GM19397 (cell line): ENCODE data around the gene IPPK.

Experiments
- ATAC-seq: cut with Tn5 transposase; IDR thresholded peaks from one replicate; pipeline ENCODE4 v1.9.1; 2021; ENCODE audit warnings: mild to moderate bottlenecking, moderate library complexity; ENCODE audit not compliant: unreplicated experiment

The IPPK gene

DNA sequence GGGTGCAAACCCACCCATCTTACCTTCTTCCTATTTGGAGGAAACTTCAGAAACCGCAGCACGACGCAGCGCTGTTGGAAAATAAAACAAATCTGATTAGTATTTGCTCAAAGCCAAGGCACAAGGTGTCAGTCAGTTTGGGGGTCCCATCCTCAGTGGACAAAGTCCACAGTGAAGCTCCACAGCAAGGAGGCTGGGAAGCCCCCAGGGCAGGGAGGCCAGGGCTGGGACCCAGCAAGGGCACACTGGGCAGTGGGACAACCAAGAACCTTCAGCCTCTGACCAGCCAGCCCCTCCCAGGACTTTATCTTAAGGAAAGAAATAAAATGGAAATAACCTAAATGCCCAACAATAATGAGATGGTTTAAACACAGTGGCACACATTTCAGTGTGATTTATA, 11.3 kb downstream of the IPPK start:
- ATAC-seq, result no peak

DNA sequence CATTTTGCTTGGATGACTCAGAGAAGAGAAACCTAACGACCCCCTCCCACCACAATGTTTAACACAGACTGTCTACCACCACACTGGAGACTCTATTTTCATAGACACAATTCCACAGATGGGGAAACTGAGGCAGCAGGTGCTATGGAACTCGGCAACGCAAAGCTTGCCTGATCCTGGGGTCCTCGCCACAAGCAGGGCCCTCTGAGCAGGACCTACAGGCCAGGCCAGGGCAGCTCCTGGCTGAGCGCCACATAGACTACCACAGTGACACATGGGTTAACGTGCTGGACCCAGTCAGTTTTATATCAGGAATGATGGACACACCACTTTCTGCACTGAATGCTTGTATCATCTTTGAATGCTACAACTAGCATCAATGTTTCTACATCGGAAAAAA, 11.8 kb downstream of the IPPK start:
- no peak for ATAC-seq

DNA sequence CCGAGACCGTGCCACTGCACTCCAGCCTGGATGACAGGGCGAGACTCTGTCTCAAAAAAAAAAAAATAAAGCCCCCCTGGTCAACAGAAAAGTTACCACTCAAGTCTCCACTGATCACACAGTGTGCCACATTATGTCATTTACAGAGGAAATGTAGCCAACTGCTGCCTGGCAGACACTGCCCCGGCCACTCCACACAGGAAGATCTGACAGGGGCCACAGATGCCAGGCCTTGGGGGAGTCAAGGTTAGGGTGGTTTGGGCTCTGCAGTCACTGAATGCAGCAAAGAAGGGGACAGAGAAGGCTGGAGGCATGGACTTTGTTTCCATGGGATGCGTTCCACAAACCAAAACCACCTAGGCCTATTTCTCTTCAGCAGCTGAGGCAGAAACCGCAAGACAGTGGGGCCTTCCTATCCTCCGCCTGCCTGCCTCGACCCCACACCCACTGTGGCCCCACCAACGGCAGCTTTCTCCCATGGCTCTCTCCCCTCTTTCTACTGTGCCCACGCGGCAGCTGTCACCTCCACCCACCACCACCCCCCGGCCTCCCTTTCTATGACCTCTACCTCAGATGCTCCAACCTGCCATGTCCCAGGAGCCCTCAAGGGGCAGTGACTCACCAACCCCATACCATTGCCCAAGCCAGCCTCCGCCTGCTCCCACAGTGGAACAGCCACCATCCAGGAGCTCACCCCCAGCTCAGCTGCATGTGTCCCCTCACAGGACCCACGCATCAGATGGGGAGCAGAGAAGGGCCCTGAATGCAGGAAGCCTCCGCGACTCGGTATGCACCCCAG, 12.4 kb downstream of the IPPK start:
- no peak for ATAC-seq

DNA sequence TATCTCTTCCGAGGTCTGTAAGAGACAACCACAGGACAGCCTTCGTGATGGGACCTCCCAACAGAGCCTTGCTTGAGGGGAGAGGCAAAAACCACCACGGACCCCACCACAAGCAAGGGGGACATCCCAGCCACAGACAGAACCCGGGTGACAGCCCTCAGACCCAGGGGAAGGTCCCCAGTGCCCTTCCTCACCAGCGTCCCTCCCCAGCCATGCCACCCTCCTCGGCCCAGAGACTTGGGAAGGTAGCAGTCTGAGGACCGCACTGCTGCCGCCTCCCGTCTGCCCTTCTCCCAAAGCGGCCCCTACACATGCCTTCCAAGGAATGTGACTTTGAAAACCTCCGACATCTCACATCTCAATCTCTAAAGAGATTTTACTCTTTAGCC, 13.4 kb downstream of the IPPK start:
- ATAC-seq, result no peak

- ATAC-seq, result no peak
Observed at GRCh38 chr9:92655896-92656536, 13.9 kb downstream of the IPPK start.

GRCh38 chr9:92655366-92655765, 14.6 kb downstream of the IPPK start:
- no peak for ATAC-seq

DNA sequence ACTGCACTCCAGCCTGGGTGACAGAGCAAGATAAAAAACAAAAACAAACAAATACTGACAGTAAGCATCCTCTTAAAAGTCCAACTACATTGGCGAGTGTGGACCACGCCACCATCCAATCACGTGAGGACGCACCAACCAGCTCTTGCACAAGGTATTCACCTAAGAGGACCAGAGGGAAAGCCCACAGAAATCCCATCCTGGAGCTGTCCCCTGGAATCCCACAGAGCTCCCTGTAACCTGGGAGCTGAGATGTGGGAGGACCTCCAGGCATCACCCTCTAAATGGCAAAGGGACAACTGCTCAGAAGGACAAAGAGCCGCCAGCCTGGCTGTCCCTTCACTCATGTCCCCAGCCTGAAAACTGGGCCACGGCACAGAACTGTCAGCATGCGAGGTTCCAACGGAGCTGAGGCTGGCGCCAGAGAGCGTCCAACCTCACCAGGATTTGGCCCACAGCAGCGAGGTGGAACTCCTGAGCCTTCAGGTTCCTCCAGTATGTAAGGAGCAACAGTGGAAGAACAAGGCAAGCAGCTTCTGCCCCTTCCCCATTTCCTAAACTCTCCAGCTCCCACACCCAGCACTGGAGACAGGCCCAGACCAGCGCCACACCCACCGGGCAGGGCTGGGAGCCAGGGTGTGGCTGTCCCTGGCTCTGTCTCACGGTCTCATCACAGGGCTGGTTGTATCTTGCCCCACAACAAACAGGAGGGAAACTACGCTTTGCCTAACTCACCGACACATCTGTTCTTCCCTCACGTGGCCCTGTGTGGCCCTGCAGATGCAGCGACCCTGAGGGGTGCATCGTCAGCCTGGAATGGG, 15.2 kb downstream of the IPPK start:
- no peak for ATAC-seq

DNA sequence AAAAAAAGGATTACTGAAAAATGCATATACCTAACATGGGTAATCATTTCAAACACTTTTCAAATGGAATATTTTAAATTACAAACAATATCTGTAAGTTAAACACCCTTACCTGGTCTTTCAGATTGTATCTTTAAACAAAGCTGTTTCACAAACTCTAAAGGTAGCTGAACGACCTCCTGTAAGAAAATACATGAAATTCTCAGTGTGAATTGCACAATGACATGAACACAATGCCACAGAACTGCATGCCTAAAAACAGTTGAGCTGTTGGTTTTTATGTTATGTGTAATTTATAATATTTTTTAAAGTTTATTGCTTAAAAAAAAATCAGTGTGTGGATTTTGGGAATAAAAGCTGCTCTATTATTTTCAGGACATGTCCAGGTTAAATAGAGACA, 17.5 kb downstream of the IPPK start:
- no peak for ATAC-seq

GRCh38 chr9:92650839-92651621, 18.9 kb downstream of the IPPK start:
- ATAC-seq, result no peak

GRCh38 chr9:92650296-92650695, 19.6 kb downstream of the IPPK start:
- ATAC-seq, result no peak

GRCh38 chr9:92649007-92649406, 20.9 kb downstream of the IPPK start:
- ATAC-seq, result no peak

DNA sequence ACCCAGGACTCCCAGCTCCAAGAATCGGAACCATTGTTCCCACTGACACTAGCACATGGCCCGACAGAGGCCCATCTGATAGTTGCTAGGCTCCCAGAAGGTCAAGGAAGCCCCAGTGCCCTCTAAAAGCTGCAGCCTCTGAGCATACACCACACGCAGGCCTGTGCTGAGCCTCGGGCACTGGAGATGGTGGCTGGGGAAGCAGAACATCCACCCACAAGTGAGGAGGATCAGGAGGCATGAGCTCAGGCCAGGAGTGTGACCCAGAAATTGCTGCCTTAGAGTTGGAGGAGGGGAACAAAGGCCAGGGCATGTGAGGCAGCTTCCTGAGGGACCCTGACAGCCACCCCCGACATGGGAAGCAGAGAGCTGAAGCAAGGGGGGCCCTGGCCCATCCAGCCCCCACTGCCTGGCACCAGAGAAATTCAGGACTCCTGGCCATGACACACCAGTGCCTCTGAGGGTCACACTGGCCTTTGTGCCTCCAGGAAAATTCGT, 21.4 kb downstream of the IPPK start:
- no peak for ATAC-seq

- no peak for ATAC-seq
Observed at GRCh38 chr9:92647671-92648473, 22.1 kb downstream of the IPPK start.

- no peak for ATAC-seq
Observed at GRCh38 chr9:92645041-92645440, 24.9 kb downstream of the IPPK start.

GRCh38 chr9:92644278-92644677, 25.7 kb downstream of the IPPK start:
- ATAC-seq, result no peak

- ATAC-seq, result no peak
Observed at GRCh38 chr9:92642564-92642963, 27.4 kb downstream of the IPPK start.

GRCh38 chr9:92642041-92642451, 27.9 kb downstream of the IPPK start:
- no peak for ATAC-seq

- ATAC-seq, result no peak
Observed at GRCh38 chr9:92641092-92641809, 28.7 kb downstream of the IPPK start.

GRCh38 chr9:92640398-92641091, 29.4 kb downstream of the IPPK start:
- ATAC-seq, result no peak
